ENCODE measurements around the gene NRIP2. TPM values are rescaled to one million over a fixed set of nuclear protein-coding genes. Genes with fewer than 3 reads are reported as not detected.

Gene NRIP2
- total and polyA plus RNA-seq, 4 donors = 0.10 to 1.1 (median 0.73) TPM

GRCh38 chr12:2856051-2856450 is 21.2 kb upstream of the NRIP2 start:
- WGBS, 2 donors = 93 to 94% methylated on average over 3 of the region's 3 CpGs
- no peak overlapping the region for H3K9ac ChIP-seq (ENCODE audit: insufficient read depth in 1 of 2, low read length in 2 of 2)
- no peaks in the 10 kb centered on the region for H3K9me3 ChIP-seq (ENCODE audit: control insufficient read depth in 4 of 4, insufficient read depth in 3 of 4, low read length in 3 of 4)
- DNase-seq (no peak), ATAC-seq (ENCODE audit: insufficient read depth, low FRiP score) (no peak)
- no peaks in the 10 kb centered on the region for H3K4me1 ChIP-seq (ENCODE audit: control insufficient read depth in 5 of 5, insufficient read depth in 5 of 5, low read length in 5 of 5)
- peaks cover 0 to 9% (median 5%) of the 10 kb centered on the region in 4 donors for H3K36me3 ChIP-seq (ENCODE audit: control insufficient read depth in 4 of 4, insufficient read depth in 4 of 4, low read length in 4 of 4)
- no peak overlapping the region for H3K27ac ChIP-seq (ENCODE audit: low read depth in 1 of 2, low read length in 1 of 2)
- H3K4me3 ChIP-seq = no peak overlapping the region
- TF ChIP-seq CTCF (IDR thresholded peaks at IDR 0.05; ENCODE audit: control extremely low read depth, extremely low read depth) = no peak
- H3K27me3 ChIP-seq (ENCODE audit: control insufficient read depth in 3 of 3, insufficient read depth in 3 of 3, low read length in 2 of 3) = no peaks in the 10 kb centered on the region

- Histone ChIP-seq H3K4me1 (ENCODE audit: control insufficient read depth in 5 of 5, insufficient read depth in 5 of 5, low read length in 5 of 5) (no peaks in the 10 kb centered on the region), H3K9me3 (ENCODE audit: control insufficient read depth in 4 of 4, insufficient read depth in 3 of 4, low read length in 3 of 4) (no peaks in the 10 kb centered on the region), H3K4me3 (no peak overlapping the region), H3K9ac (ENCODE audit: insufficient read depth in 1 of 2, low read length in 2 of 2) (no peak overlapping the region), H3K27me3 (ENCODE audit: control insufficient read depth in 3 of 3, insufficient read depth in 3 of 3, low read length in 2 of 3) (no peaks in the 10 kb centered on the region), H3K27ac (ENCODE audit: low read depth in 1 of 2, low read length in 1 of 2) (no peak overlapping the region), H3K36me3 (ENCODE audit: control insufficient read depth in 4 of 4, insufficient read depth in 4 of 4, low read length in 4 of 4) (peaks cover 0 to 9% (median 5%) of the 10 kb centered on the region in 4 donors)
- no peak for ATAC-seq (ENCODE audit: insufficient read depth, low FRiP score)
- no peak for DNase-seq
- TF ChIP-seq CTCF (IDR thresholded peaks at IDR 0.05; ENCODE audit: control extremely low read depth, extremely low read depth) = no peak
- 90 to 97% methylated on average over 7 of the region's 7 CpGs for WGBS, 2 donors
These were observed 20.7 kb upstream of the NRIP2 start for GRCh38 chr12:2855546-2855945.

GRCh38 chr12:2854669-2855453 is 20.0 kb upstream of the NRIP2 start:
- 88 to 92% methylated on average over 24 to 25 of the region's 25 CpGs for WGBS, 2 donors
- no peaks in the 10 kb centered on the region for H3K9me3 ChIP-seq (ENCODE audit: control insufficient read depth in 4 of 4, insufficient read depth in 3 of 4, low read length in 3 of 4)
- ATAC-seq (ENCODE audit: insufficient read depth, low FRiP score) = no peak

More at GRCh38 chr12:2854669-2855453, 20.0 kb upstream of the NRIP2 start:
- H3K27ac ChIP-seq (ENCODE audit: low read depth in 1 of 2, low read length in 1 of 2) = no peak overlapping the region
- H3K9ac ChIP-seq (ENCODE audit: insufficient read depth in 1 of 2, low read length in 2 of 2) = no peak overlapping the region
- H3K27me3 ChIP-seq (ENCODE audit: control insufficient read depth in 3 of 3, insufficient read depth in 3 of 3, low read length in 2 of 3) = no peaks in the 10 kb centered on the region
- TF ChIP-seq CTCF (IDR thresholded peaks at IDR 0.05; ENCODE audit: control extremely low read depth, extremely low read depth) = no peak
- H3K4me3 ChIP-seq = no peak overlapping the region
- peaks cover 0 to 9% (median 5%) of the 10 kb centered on the region in 4 donors for H3K36me3 ChIP-seq (ENCODE audit: control insufficient read depth in 4 of 4, insufficient read depth in 4 of 4, low read length in 4 of 4)
- no peaks in the 10 kb centered on the region for H3K4me1 ChIP-seq (ENCODE audit: control insufficient read depth in 5 of 5, insufficient read depth in 5 of 5, low read length in 5 of 5)
- no peak for DNase-seq

All from lung (tissue), 12 donors.